H9 (cell line): ENCODE data around the gene MCM3AP. TPM values are rescaled to one million over a fixed set of nuclear protein-coding genes. Genes with fewer than 3 reads are reported as not detected.

ENCODE experiments used
- DNase-seq: peaks from one replicate; pipeline ENCODE4 v3.0.0-alpha.2; 2017
- H2AFZ ChIP-seq: one replicate; pipeline ENCODE4 v1.6.1; 2013; ENCODE audit warnings: mild to moderate bottlenecking, low read length, control low read depth, moderate library complexity
- H2AK5ac ChIP-seq: 2 replicates; pipeline ENCODE4 v1.6.1; 2013; ENCODE audit warnings: low read length, control low read depth, mixed read lengths; ENCODE audit not compliant: insufficient read length
- H2BK120ac ChIP-seq: one replicate; pipeline ENCODE4 v1.6.1; 2013; ENCODE audit warnings: low read depth, mild to moderate bottlenecking, low read length, control low read depth, inconsistent platforms; ENCODE audit not compliant: poor library complexity, severe bottlenecking
- H2BK12ac ChIP-seq: 2 replicates; pipeline ENCODE4 v1.6.1; 2013; ENCODE audit warnings: low read length, control low read depth, mixed read lengths, low read depth; ENCODE audit not compliant: insufficient read length
- H2BK15ac ChIP-seq: 2 replicates; pipeline ENCODE4 v1.6.1; 2013; ENCODE audit warnings: low read depth, low read length, control low read depth
- H2BK20ac ChIP-seq: one replicate; pipeline ENCODE4 v1.6.1; 2013; ENCODE audit warnings: low read depth, mild to moderate bottlenecking, low read length, control low read depth, inconsistent platforms; ENCODE audit not compliant: poor library complexity, severe bottlenecking
- H2BK5ac ChIP-seq: 2 replicates; pipeline ENCODE4 v1.6.1; 2013; ENCODE audit warnings: low read length, control low read depth, mixed read lengths; ENCODE audit not compliant: insufficient read length
- H3K14ac ChIP-seq: 2 replicates; pipeline ENCODE4 v1.6.1; 2013; ENCODE audit warnings: low read length, control low read depth; ENCODE audit not compliant: insufficient read depth
- H3K18ac ChIP-seq: 2 replicates; pipeline ENCODE4 v1.6.1; 2013; ENCODE audit warnings: low read depth, mild to moderate bottlenecking, mixed read lengths, low read length, control low read depth; ENCODE audit not compliant: insufficient read length
- H3K23ac ChIP-seq: 2 replicates; pipeline ENCODE4 v1.6.1; 2013; ENCODE audit warnings: low read length, control low read depth, mixed read lengths, low read depth; ENCODE audit not compliant: insufficient read length
- H3K23me2 ChIP-seq: 2 replicates; pipeline ENCODE4 v1.6.1; 2013; ENCODE audit warnings: low read depth, mild to moderate bottlenecking, mixed read lengths, low read length, control low read depth; ENCODE audit not compliant: insufficient read length, poor library complexity, severe bottlenecking
- H3K27ac ChIP-seq: 2 replicates; pipeline ENCODE4 v1.5.1; 2013; ENCODE audit warnings: low read length, control low read depth, mixed read lengths, low read depth; ENCODE audit not compliant: insufficient read length
- H3K27me3 ChIP-seq: 2 replicates; pipeline ENCODE4 v1.6.1; 2013; ENCODE audit warnings: low read length, control low read depth, inconsistent platforms; ENCODE audit not compliant: insufficient read depth
- H3K4ac ChIP-seq: 2 replicates; pipeline ENCODE4 v1.6.1; 2013; ENCODE audit warnings: low read depth, mild to moderate bottlenecking, control low read depth, inconsistent platforms, low read length, moderate library complexity
- H3K4me1 ChIP-seq: 2 replicates; pipeline ENCODE4 v1.6.1; 2013; ENCODE audit warnings: low read length, control low read depth, inconsistent platforms; ENCODE audit not compliant: insufficient read depth
- H3K4me2 ChIP-seq: 2 replicates; pipeline ENCODE4 v1.6.1; 2013; ENCODE audit warnings: low read length, control low read depth, mixed read lengths; ENCODE audit not compliant: insufficient read length, insufficient read depth
- H3K56ac ChIP-seq: 2 replicates; pipeline ENCODE4 v1.6.1; 2013; ENCODE audit warnings: low read depth, mild to moderate bottlenecking, mixed read lengths, low read length, control low read depth; ENCODE audit not compliant: insufficient read length
- H3K79me1 ChIP-seq: 2 replicates; pipeline ENCODE4 v1.6.1; 2013; ENCODE audit warnings: low read depth, mild to moderate bottlenecking, moderate library complexity, low read length, control low read depth, inconsistent platforms; ENCODE audit not compliant: insufficient read depth, poor library complexity, severe bottlenecking
- H3K79me2 ChIP-seq: 2 replicates; pipeline ENCODE4 v1.6.1; 2013; ENCODE audit warnings: low read length, control low read depth, inconsistent platforms; ENCODE audit not compliant: insufficient read depth
- H3K9ac ChIP-seq: 2 replicates; pipeline ENCODE4 v1.6.1; 2013; ENCODE audit warnings: low read length, control low read depth, mixed read lengths; ENCODE audit not compliant: insufficient read length; ENCODE audit errors: extremely low read depth
- H3K9me3 ChIP-seq: one replicate; pipeline ENCODE4 v1.6.1; 2013; ENCODE audit warnings: low read depth, low read length, inconsistent platforms; ENCODE audit not compliant: control insufficient read depth
- H3T11ph ChIP-seq: one replicate; pipeline ENCODE4 v1.6.1; 2013; ENCODE audit warnings: mild to moderate bottlenecking, low read length, control low read depth, inconsistent platforms
- H4K20me1 ChIP-seq: one replicate; pipeline ENCODE4 v1.6.1; 2013; ENCODE audit not compliant: control insufficient read depth, insufficient read length, insufficient read depth
- H4K5ac ChIP-seq: 2 replicates; pipeline ENCODE4 v1.6.1; 2013; ENCODE audit warnings: low read depth, mild to moderate bottlenecking, mixed read lengths, low read length, control low read depth; ENCODE audit not compliant: insufficient read length
- H4K8ac ChIP-seq: replicated peaks from 2 replicates; pipeline ENCODE4 v1.6.1; 2013; ENCODE audit warnings: low read length, control low read depth, mixed read lengths, low read depth; ENCODE audit not compliant: insufficient read length
- H4K91ac ChIP-seq: 2 replicates; pipeline ENCODE4 v1.6.1; 2013; ENCODE audit warnings: low read depth, mild to moderate bottlenecking, moderate library complexity, mixed read lengths, low read length, control low read depth; ENCODE audit not compliant: insufficient read length
- H3K27ac Mint-ChIP-seq, 3 experiments: 2 replicates in 2 of 3; 3 replicates in 1 of 3; pipeline ENCODE4 v1.8.0; 2020 to 2021; ENCODE audit warnings: mixed read lengths in 3 of 3, mild to moderate bottlenecking in 1 of 3, moderate library complexity in 1 of 3
- H3K27me3 Mint-ChIP-seq: 2 replicates; pipeline ENCODE4 v1.8.0; 2021; ENCODE audit warnings: low read depth, mild to moderate bottlenecking, moderate library complexity, mixed read lengths
- H3K36me3 Mint-ChIP-seq, 3 experiments: 2 replicates in 2 of 3; 3 replicates in 1 of 3; pipeline ENCODE4 v1.8.0; 2020 to 2021; ENCODE audit warnings: low read depth in 3 of 3, mixed read lengths in 3 of 3; ENCODE audit not compliant: insufficient read depth in 1 of 3
- H3K4me1 Mint-ChIP-seq, 2 experiments: 2 replicates each; pipeline ENCODE4 v1.8.0; 2020; ENCODE audit warnings: mixed read lengths in 2 of 2
- H3K4me3 Mint-ChIP-seq, 2 experiments: 2 replicates in 1 of 2; 3 replicates in 1 of 2; pipeline ENCODE4 v1.8.0; 2020 to 2021; ENCODE audit warnings: mild to moderate bottlenecking in 2 of 2, mixed read lengths in 2 of 2, moderate library complexity in 1 of 2
- H3K9me3 Mint-ChIP-seq, 2 experiments: 2 replicates in 1 of 2; 3 replicates in 1 of 2; pipeline ENCODE4 v1.8.0; 2020; ENCODE audit warnings: mild to moderate bottlenecking in 2 of 2, mixed read lengths in 2 of 2, moderate library complexity in 1 of 2
- CTCF ChIP-seq: fragments of 200-600 bp; sonication (generic); conservative IDR thresholded peaks from 3 replicates; pipeline ENCODE4 v1.8.0; 2021; ENCODE audit warnings: antibody characterized with exemption, mild to moderate bottlenecking
- whole genome bisulfite sequencing: extraction: QIAGEN DNeasy Blood & Tissue Kit; methylation state at CpG from one replicate; pipeline ENCODE4 v1.1.7; 2013; ENCODE audit warnings: missing lambda C conversion rate, low lambda C conversion rate, mixed read lengths; ENCODE audit not compliant: insufficient read length; ENCODE audit errors: extremely low coverage; 5-methylcytosine and 5-hydroxymethylcytosine counted together
- total RNA-seq: library from RNA; stranded (reverse); gene quantifications from 2 replicates; pipeline ENCODE4 v1.2.1, GENCODE V29; 2021

Gene MCM3AP
- total RNA-seq, 1 experiment from 2014 or later = 124 TPM

- Mint-ChIP-seq H3K27me3 (no peaks in the 10 kb centered on the region), H3K27ac (peak overlapping the region in 2 of 3 experiments; percentile 50 to 68; a peak in 3 of 7 replicates), H3K4me1 (no peaks in the 10 kb centered on the region), H3K9me3 (no peaks in the 10 kb centered on the region), H3K36me3 (peaks cover 58 to 96% (median 84%) of the 10 kb centered on the region in 3 experiments), H3K4me3 (no peak overlapping the region)
- H2BK5ac ChIP-seq = no peak overlapping the region
- H3K9ac ChIP-seq = no peak overlapping the region
- no peak overlapping the region for H3T11ph ChIP-seq
- H3K4me2 ChIP-seq = no peak overlapping the region
- H3K14ac ChIP-seq = no peak overlapping the region
- no peak overlapping the region for H4K5ac ChIP-seq
- no peak overlapping the region for H2BK20ac ChIP-seq
- no peaks in the 10 kb centered on the region for H3K27me3 ChIP-seq
- WGBS = no CpG with 5 or more reads among the region's 8 CpGs
- no peak for TF ChIP-seq CTCF
- H4K91ac ChIP-seq = no peak overlapping the region
- H3K4ac ChIP-seq = no peak overlapping the region
- H4K20me1 ChIP-seq = no peaks in the 10 kb centered on the region
- no peaks in the 10 kb centered on the region for H3K79me2 ChIP-seq
- H2BK12ac ChIP-seq = no peak overlapping the region
- H3K79me1 ChIP-seq = no peaks in the 10 kb centered on the region
- no peak overlapping the region for H2BK15ac ChIP-seq
- no peak overlapping the region for H2AK5ac ChIP-seq
- H3K23me2 ChIP-seq = no peaks in the 10 kb centered on the region
- DNase-seq = no peak
- H3K9me3 ChIP-seq = no peaks in the 10 kb centered on the region
- H3K23ac ChIP-seq = no peak overlapping the region
- H3K27ac ChIP-seq = no peak overlapping the region
- no peaks in the 10 kb centered on the region for H3K4me1 ChIP-seq
- no peak overlapping the region for H4K8ac ChIP-seq
- H3K56ac ChIP-seq = no peak overlapping the region
- H3K18ac ChIP-seq = no peak overlapping the region
- H2AFZ ChIP-seq = no peak overlapping the region
- no peak overlapping the region for H2BK120ac ChIP-seq
These were observed 31.7 kb downstream of the MCM3AP start for GRCh38 chr21:46253610-46254124.
